BE2C (cell line): ENCODE measurements around the gene OLA1.
A peak's percentile ranks its signal among the peaks of the same experiment; 100 is the strongest.

Experiments used
- DNase-seq: peaks from one replicate; pipeline ENCODE4 v3.0.0-alpha.2; 2020
- H3K27me3 ChIP-seq: fragments of 250-450 bp; sonication (Bioruptor Pico); 2 replicates; pipeline ENCODE4 v1.5.1; 2020; ENCODE audit warnings: mild to moderate bottlenecking
- H3K36me3 ChIP-seq: fragments of 250-450 bp; sonication (Bioruptor Pico); 2 replicates; pipeline ENCODE4 v1.5.1; 2020; ENCODE audit warnings: mild to moderate bottlenecking
- H3K4me1 ChIP-seq: fragments of 250-450 bp; sonication (Bioruptor Pico); 2 replicates; pipeline ENCODE4 v1.5.1; 2020
- H3K4me3 ChIP-seq: 2 replicates; pipeline ENCODE4 v1.5.1; 2011; ENCODE audit warnings: low read depth, low read length
- H3K9me3 ChIP-seq: fragments of 250-450 bp; sonication (Bioruptor Pico); 2 replicates; pipeline ENCODE4 v1.5.1; 2020
- TF ChIP-seq, protein P1 (sequence below): IDR thresholded peaks from 2 replicates; pipeline ENCODE4 v1.5.1; 2012; ENCODE audit warnings: mild to moderate bottlenecking, low read depth, low read length

The OLA1 gene

DNA sequence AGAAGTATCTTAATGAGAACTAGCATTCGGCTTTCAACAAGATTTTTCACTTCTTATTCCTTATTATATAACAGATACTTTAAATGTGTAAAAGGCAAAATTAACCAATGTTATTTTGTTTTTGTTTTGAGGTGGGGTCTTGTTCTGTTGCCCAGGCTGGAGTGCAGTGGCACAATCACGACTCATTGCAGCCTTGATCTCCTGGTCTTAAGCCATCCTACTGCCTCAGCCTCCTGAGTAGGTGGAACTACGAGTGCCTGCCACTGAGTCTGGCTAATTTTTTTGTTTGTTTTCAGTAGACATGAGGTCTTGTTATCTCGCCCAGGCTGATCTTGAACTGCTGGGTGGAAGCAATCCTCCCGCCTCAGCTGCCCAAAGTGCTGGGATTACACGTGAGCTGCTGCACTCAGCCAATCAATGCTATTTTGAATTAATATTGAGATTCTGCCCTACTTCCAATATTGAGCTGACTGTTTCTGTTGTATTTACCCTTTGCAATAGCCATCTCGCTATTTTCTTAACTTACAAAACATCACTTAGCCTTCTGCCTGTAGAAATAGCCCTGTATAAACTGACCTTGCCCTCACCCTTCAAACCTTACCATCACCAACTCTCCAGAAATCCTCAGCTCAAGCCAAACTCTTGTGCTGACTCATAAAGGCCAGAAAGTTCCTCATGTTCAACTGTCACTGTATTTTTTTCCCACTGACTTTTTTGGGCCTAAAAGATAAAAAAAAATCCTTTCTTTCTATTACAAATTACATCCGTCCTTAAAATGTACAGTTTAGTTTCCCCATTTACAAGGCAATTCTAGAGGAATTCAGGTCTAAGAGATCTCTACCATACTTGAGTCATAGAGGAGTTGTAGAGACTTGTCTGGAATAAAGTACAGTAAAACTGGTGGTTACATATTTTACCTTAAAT lies 94.3 kb downstream of the OLA1 start:
- Histone ChIP-seq H3K4me1 (no peaks in the 10 kb centered on the region), H3K36me3 (no peaks in the 10 kb centered on the region), H3K4me3 (no peak overlapping the region), H3K27me3 (no peaks in the 10 kb centered on the region), H3K9me3 (no peaks in the 10 kb centered on the region)
- TF ChIP-seq, protein P1, sequence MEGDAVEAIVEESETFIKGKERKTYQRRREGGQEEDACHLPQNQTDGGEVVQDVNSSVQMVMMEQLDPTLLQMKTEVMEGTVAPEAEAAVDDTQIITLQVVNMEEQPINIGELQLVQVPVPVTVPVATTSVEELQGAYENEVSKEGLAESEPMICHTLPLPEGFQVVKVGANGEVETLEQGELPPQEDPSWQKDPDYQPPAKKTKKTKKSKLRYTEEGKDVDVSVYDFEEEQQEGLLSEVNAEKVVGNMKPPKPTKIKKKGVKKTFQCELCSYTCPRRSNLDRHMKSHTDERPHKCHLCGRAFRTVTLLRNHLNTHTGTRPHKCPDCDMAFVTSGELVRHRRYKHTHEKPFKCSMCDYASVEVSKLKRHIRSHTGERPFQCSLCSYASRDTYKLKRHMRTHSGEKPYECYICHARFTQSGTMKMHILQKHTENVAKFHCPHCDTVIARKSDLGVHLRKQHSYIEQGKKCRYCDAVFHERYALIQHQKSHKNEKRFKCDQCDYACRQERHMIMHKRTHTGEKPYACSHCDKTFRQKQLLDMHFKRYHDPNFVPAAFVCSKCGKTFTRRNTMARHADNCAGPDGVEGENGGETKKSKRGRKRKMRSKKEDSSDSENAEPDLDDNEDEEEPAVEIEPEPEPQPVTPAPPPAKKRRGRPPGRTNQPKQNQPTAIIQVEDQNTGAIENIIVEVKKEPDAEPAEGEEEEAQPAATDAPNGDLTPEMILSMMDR, result no peak
- no peak for DNase-seq

DNA sequence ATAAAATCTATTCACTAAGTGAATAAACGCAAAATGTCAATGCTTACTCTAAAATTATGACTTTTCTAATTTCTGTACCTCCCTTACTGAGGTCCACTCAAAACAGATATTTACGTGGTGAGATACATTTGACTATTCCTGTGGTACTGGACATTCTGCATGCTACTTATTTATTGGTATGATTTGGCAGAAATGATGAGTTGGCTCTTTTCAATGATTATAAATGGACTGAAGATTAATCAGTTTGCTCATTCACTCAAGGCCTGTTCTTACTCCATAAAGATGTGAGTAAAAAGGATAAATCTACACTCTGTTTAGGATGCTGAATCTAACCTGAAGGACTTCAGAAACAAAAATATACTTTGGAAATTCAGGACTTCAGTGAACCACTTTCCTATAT lies 98.8 kb downstream of the OLA1 start:
- Histone ChIP-seq H3K4me3 (no peak overlapping the region), H3K36me3 (no peaks in the 10 kb centered on the region), H3K9me3 (no peaks in the 10 kb centered on the region), H3K27me3 (no peaks in the 10 kb centered on the region), H3K4me1 (no peaks in the 10 kb centered on the region)
- no peak for DNase-seq
- TF ChIP-seq, protein P1, result no peak

GRCh38 chr2:174148833-174149232 lies 99.5 kb downstream of the OLA1 start:
- DNase-seq, result no peak
- Histone ChIP-seq H3K4me1 (no peaks in the 10 kb centered on the region), H3K27me3 (no peaks in the 10 kb centered on the region), H3K9me3 (no peaks in the 10 kb centered on the region), H3K4me3 (no peak overlapping the region), H3K36me3 (no peaks in the 10 kb centered on the region)
- TF ChIP-seq, protein P1, result no peak

DNA sequence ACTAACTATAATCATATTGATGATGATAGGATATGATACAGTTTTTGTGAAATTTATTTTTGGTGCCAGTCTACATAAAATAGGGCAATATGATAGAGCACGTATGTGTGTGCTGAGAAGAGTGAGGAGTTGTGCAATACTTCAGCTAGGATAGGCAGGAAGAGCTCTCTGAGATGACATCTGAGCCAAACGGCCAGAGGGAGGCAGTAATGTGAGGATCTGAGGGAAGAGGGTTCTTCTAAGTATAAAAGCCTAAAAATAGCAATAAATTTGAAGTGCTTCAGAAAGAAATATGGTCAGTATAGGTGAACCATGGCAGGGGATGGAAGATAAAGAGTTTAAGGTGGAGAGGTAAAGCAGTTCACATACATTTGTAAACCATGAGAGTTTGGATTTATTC lies 102.5 kb downstream of the OLA1 start:
- no peak for DNase-seq
- no peaks in the 10 kb centered on the region; the same call in 1 of the 2 replicates for H3K4me1 ChIP-seq
- no peak overlapping the region for H3K4me3 ChIP-seq
- no peaks in the 10 kb centered on the region for H3K36me3 ChIP-seq
- no peaks in the 10 kb centered on the region for H3K27me3 ChIP-seq
- no peaks in the 10 kb centered on the region for H3K9me3 ChIP-seq
- TF ChIP-seq, protein P1, result no peak

GRCh38 chr2:174142290-174142689 lies 106.0 kb downstream of the OLA1 start:
- no peaks in the 10 kb centered on the region for H3K27me3 ChIP-seq
- no peak for DNase-seq
- no peak overlapping the region for H3K4me3 ChIP-seq
- H3K36me3 ChIP-seq, result no peaks in the 10 kb centered on the region
- no peaks in the 10 kb centered on the region; the same call in 1 of the 2 replicates for H3K4me1 ChIP-seq
- TF ChIP-seq, protein P1, result no peak
- no peaks in the 10 kb centered on the region for H3K9me3 ChIP-seq

DNA sequence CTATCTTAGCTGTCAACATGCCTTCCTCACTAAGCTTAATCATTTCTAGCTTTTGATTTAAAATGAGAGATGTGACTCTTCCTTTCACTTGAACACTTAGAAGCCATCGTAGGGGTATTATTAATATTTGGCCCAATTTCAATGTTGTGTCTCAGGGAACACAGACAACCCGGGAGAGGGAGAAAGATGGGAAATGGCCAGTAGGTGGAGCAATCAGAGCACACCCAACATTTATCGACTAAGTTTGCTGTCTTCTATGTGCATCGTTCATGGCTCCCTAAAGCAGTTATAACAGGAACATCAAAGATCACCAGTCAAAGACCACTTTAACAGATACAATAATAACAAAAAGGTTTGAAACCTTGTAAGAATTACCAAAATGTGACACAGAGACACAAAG lies 110.2 kb downstream of the OLA1 start:
- TF ChIP-seq, protein P1, result peak; percentile 44
- DNase-seq, result no peak
- no peaks in the 10 kb centered on the region for H3K9me3 ChIP-seq
- H3K27me3 ChIP-seq, result no peaks in the 10 kb centered on the region
- H3K36me3 ChIP-seq, result no peaks in the 10 kb centered on the region
- H3K4me1 ChIP-seq, result no peaks in the 10 kb centered on the region; the same call in 1 of the 2 replicates
- H3K4me3 ChIP-seq, result no peak overlapping the region
